Effector memory CD8-positive, alpha-beta T cell (primary cell): ENCODE measurements around the gene CUL3.
"Not testable (repeated sequence)": the region's sequence is repeated elsewhere in the genome, so short reads cannot be mapped to it uniquely, and the experiment has no call there.

Source experiments
- ATAC-seq: fragments of 150-1000 bp; cut with Tn5 transposase; replicated peaks from 2 replicates; pipeline ENCODE4 v1.10.0; 2021; ENCODE audit warnings: mild to moderate bottlenecking, moderate library complexity
- DNase-seq, 3 experiments: peaks; one replicate each; pipeline ENCODE4 v3.0.0; 2021
- H3K27ac Mint-ChIP-seq, 2 donors: one replicate each; pipeline ENCODE4 v1.8.0; 2022; ENCODE audit warnings: mild to moderate bottlenecking in 2 of 2, mixed read lengths in 2 of 2, moderate library complexity in 2 of 2
- H3K27me3 Mint-ChIP-seq, 2 donors: one replicate each; pipeline ENCODE4 v1.8.0; 2022; ENCODE audit warnings: mixed read lengths in 2 of 2
- H3K36me3 Mint-ChIP-seq: one replicate; pipeline ENCODE4 v1.8.0; 2022; ENCODE audit warnings: mild to moderate bottlenecking, moderate library complexity, mixed read lengths; ENCODE audit not compliant: insufficient read depth
- H3K4me1 Mint-ChIP-seq, 2 donors: one replicate each; pipeline ENCODE4 v1.8.0; 2022; ENCODE audit warnings: low read depth in 2 of 2, mixed read lengths in 2 of 2
- H3K4me3 Mint-ChIP-seq, 2 donors: one replicate each; pipeline ENCODE4 v1.8.0; 2022; ENCODE audit warnings: mild to moderate bottlenecking in 2 of 2, mixed read lengths in 2 of 2, moderate library complexity in 2 of 2
- H3K9me3 Mint-ChIP-seq, 2 donors: one replicate each; pipeline ENCODE4 v1.8.0; 2022; ENCODE audit warnings: mixed read lengths in 2 of 2

Gene CUL3

GRCh38 chr2:224596289-224596688 lies 11.1 kb upstream of the CUL3 start:
- peaks cover 8 to 9% of the 10 kb centered on the region in 2 donors for H3K27me3 Mint-ChIP-seq
- no peaks in the 10 kb centered on the region for H3K4me1 Mint-ChIP-seq
- no peak for ATAC-seq
- H3K36me3 Mint-ChIP-seq, result peaks cover 3% of the 10 kb centered on the region
- H3K27ac Mint-ChIP-seq, result no peak overlapping the region
- DNase-seq, result no peak
- H3K9me3 Mint-ChIP-seq, result no peaks in the 10 kb centered on the region
- no peak overlapping the region for H3K4me3 Mint-ChIP-seq

DNA sequence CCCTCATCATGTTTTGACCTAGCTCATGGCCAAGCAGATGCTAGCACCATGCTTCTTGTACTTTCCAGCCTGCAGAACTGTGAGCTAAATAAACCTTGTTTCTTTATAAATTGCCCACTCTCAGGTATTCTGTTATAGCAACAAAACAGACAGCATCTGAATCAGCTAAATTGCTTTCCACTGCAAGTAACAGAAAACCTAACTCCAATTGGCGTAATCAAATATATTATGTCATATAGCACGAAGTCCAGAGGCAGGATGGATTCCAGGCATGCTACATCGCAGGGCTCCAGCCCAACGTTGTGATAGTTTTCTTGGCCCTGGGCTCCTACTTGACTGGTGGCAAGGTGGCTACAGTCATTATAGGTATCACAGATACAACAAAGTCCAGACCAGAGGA lies 10.4 kb upstream of the CUL3 start:
- Mint-ChIP-seq H3K36me3 (peaks cover 3% of the 10 kb centered on the region), H3K4me1 (no peaks in the 10 kb centered on the region), H3K27ac (no peak overlapping the region), H3K27me3 (peaks cover 8 to 9% of the 10 kb centered on the region in 2 donors), H3K9me3 (no peaks in the 10 kb centered on the region), H3K4me3 (no peak overlapping the region)
- no peak for DNase-seq
- no peak for ATAC-seq

DNA sequence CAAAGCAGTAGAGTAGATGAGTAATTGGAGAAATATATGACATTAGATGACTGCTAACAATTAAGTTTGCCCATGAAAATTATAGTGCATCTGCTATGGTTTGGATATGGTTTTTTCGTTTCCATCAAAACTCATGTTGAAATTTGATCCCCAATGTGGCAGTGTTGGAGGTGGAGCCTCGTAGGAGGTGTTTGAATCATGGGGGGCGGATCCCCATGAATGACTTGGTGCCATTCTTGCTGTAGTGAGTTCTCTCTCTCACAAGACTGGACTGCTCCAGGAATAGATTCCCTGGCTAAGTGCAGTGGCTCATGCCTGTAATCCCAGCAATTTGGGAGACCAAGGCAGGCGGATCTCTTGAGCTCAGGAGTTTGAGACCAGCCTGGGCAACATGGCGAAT lies 9.7 kb upstream of the CUL3 start:
- H3K9me3 Mint-ChIP-seq, result no peaks in the 10 kb centered on the region
- DNase-seq, result no peak
- H3K4me3 Mint-ChIP-seq, result no peak overlapping the region
- no peak for ATAC-seq
- H3K36me3 Mint-ChIP-seq, result peaks cover 3% of the 10 kb centered on the region
- no peaks in the 10 kb centered on the region for H3K4me1 Mint-ChIP-seq
- H3K27me3 Mint-ChIP-seq, result peaks cover 8 to 9% of the 10 kb centered on the region in 2 donors
- no peak overlapping the region for H3K27ac Mint-ChIP-seq

DNA sequence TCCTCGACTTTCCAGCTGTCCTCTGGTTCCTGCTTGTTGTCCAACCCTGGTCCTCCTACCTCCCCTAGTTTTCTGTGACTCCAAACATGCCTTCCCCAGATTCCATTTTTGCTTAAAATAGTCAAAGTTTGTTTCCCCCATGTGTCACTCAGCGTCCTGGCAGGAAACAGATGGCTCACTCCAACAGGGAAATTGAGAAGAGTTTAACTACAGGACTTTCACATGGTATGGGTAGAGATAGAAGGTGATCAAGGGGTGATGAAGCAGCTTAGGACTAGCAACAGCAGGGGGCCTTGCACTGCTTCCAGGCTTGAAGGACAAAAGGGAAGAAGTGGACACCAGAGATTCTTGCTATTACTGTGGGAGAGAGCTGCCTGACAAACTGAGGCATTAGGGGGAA lies 6.1 kb upstream of the CUL3 start:
- H3K36me3 Mint-ChIP-seq, result no peaks in the 10 kb centered on the region
- H3K27me3 Mint-ChIP-seq, result peaks cover 8 to 9% of the 10 kb centered on the region in 2 donors
- peaks cover 0 to 3% of the 10 kb centered on the region in 2 donors for H3K4me1 Mint-ChIP-seq
- no peak overlapping the region for H3K27ac Mint-ChIP-seq
- ATAC-seq, result no peak
- DNase-seq, result no peak
- no peak overlapping the region for H3K4me3 Mint-ChIP-seq
- no peaks in the 10 kb centered on the region for H3K9me3 Mint-ChIP-seq

DNA sequence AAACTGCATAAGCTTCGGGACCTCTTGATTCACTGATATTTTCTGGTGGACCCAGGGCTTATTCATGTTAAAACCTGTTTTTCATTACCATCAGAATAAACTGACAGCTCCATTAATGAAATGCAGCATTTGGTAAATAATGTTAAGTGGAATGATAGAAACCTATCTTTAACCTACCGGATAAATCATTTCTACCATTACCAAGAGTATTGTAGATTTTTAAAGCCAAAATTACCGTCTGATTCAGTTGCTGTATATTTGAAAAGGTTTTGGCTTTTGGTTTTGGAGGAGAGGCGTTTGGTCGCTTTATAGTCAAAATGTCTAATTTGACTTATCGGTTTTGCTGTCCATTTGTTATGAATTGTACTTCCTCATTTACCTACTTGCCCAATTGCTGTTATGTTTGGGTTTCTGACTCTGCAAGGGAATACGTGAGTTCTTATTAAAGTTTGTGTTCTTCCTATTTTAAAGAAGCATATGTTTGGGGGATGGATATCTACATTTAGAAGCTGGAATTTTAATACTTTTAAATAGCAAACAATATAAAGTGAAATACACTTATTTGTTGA lies 1.0 kb upstream of the CUL3 start:
- H3K4me3 Mint-ChIP-seq, result peak overlapping the region; percentile 93 to 97
- DNase-seq (no peak), ATAC-seq (no peak)
- H3K9me3 Mint-ChIP-seq, result no peaks in the 10 kb centered on the region
- peaks cover 17 to 32% of the 10 kb centered on the region in 2 donors for H3K4me1 Mint-ChIP-seq
- H3K36me3 Mint-ChIP-seq, result peaks cover 23% of the 10 kb centered on the region
- H3K27me3 Mint-ChIP-seq, result no peaks in the 10 kb centered on the region
- H3K27ac Mint-ChIP-seq, result peak overlapping the region; percentile 93 to 95

DNA sequence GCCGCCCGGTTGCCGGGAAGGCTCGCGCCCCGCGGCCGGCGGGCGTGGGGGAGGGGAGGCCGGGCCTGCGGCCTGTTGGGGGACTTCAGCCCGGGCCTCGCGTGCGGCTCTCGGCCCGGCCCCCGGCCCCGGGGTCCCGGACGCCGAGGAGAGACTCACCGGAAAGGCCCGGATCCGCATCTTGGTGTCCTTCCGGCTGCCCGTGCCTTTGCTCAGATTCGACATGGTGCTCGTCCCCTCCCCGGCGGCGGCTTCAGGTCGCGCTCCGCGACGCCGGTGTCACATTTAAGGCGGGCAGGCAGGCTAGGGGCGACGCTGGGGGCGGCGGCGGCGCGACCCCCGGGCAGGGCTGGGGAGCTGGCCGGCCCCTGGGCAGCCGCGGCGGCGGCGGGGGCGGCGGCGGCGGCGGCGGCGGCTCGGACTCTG lies 365 bp downstream of the CUL3 start:
- H3K4me1 Mint-ChIP-seq, result peaks cover 28 to 45% of the 10 kb centered on the region in 2 donors
- DNase-seq (peak; percentile 49 to 57 (median 52)), ATAC-seq (peak; percentile 46)
- peak overlapping the region; percentile 93 to 95 for H3K27ac Mint-ChIP-seq
- no peaks in the 10 kb centered on the region for H3K27me3 Mint-ChIP-seq
- no peaks in the 10 kb centered on the region for H3K9me3 Mint-ChIP-seq
- H3K4me3 Mint-ChIP-seq, result peak overlapping the region; percentile 93 to 97
- H3K36me3 Mint-ChIP-seq, result peaks cover 30% of the 10 kb centered on the region

GRCh38 chr2:224584111-224584784 lies 915 bp downstream of the CUL3 start:
- H3K9me3 Mint-ChIP-seq, result no peaks in the 10 kb centered on the region
- H3K27ac Mint-ChIP-seq, result peak overlapping the region; percentile 93 to 95
- H3K4me1 Mint-ChIP-seq, result peaks cover 34 to 51% of the 10 kb centered on the region in 2 donors
- H3K27me3 Mint-ChIP-seq, result no peaks in the 10 kb centered on the region
- DNase-seq (peak in 1 of 3 experiments; percentile 15), ATAC-seq (no peak)
- H3K36me3 Mint-ChIP-seq, result peaks cover 30% of the 10 kb centered on the region
- H3K4me3 Mint-ChIP-seq, result peak overlapping the region; percentile 93 to 97

DNA sequence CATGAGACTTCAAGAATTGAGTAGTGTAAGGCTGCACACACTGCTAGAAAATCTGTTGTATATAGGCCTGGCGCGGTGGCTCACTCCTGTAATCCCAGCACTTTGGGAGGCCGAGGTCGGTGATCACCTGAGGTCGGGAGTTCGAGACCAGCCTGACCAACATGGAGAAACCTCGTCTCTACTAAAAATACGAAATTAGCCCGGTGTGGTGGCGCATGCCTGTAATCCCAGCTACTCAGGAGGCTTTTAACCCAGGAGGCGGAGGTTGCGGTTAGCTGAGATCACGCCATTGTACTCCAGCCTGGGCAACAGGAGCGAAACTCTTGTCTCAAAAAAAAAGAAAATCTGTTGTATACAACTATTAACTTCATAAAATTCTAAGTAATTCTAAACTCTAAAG lies 2.1 kb downstream of the CUL3 start:
- H3K4me3 Mint-ChIP-seq, result peak overlapping the region; percentile 93 to 97
- H3K4me1 Mint-ChIP-seq, result peaks cover 35 to 57% of the 10 kb centered on the region in 2 donors
- ATAC-seq, H3K27me3 Mint-ChIP-seq, H3K27ac Mint-ChIP-seq, H3K9me3 Mint-ChIP-seq, DNase-seq: not testable (repeated sequence)
- H3K36me3 Mint-ChIP-seq, result peaks cover 30% of the 10 kb centered on the region

- Mint-ChIP-seq H3K36me3 (peaks cover 31% of the 10 kb centered on the region), H3K4me3 (peak overlapping the region; percentile 93 to 97), H3K27ac (no peak overlapping the region), H3K27me3 (no peaks in the 10 kb centered on the region), H3K9me3 (no peaks in the 10 kb centered on the region), H3K4me1 (peaks cover 47 to 74% of the 10 kb centered on the region in 2 donors)
- no peak for ATAC-seq
- DNase-seq, result no peak
Measured at GRCh38 chr2:224580248-224580647, 4.9 kb downstream of the CUL3 start.

GRCh38 chr2:224579411-224579810 lies 5.8 kb downstream of the CUL3 start:
- H3K4me3 Mint-ChIP-seq, result peak overlapping the region; percentile 93 to 97
- peak; percentile 6 for ATAC-seq
- H3K36me3 Mint-ChIP-seq, result peaks cover 26% of the 10 kb centered on the region
- no peaks in the 10 kb centered on the region for H3K9me3 Mint-ChIP-seq
- H3K4me1 Mint-ChIP-seq, result peaks cover 55 to 82% of the 10 kb centered on the region in 2 donors
- no peak for DNase-seq
- no peaks in the 10 kb centered on the region for H3K27me3 Mint-ChIP-seq
- peak overlapping the region; percentile 10 to 21 for H3K27ac Mint-ChIP-seq

DNA sequence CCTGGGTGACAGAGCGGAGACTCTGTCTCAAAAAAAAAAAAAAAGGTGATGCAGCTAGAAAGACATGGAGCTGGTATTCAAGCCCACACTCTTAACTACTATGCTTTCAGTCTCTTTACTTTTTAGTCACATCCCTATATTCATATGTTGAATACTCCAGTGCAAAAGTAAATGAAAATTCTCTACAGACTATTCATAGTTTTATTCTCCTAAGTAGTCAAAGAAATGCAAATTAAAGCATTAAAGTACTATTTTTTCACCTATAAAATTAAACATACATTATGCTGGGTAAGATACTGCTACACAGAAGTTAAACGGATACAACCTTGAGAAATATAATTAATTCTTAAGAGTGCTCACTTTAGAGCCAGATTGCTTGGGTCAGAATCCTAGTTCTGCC lies 7.6 kb downstream of the CUL3 start:
- Mint-ChIP-seq H3K4me1 (peaks cover 52 to 80% of the 10 kb centered on the region in 2 donors), H3K36me3 (peaks cover 26% of the 10 kb centered on the region), H3K27me3 (no peaks in the 10 kb centered on the region), H3K9me3 (no peaks in the 10 kb centered on the region), H3K4me3 (peak overlapping the region in 1 of 2 donors; percentile 26), H3K27ac (no peak overlapping the region)
- ATAC-seq, result no peak
- no peak for DNase-seq

DNA sequence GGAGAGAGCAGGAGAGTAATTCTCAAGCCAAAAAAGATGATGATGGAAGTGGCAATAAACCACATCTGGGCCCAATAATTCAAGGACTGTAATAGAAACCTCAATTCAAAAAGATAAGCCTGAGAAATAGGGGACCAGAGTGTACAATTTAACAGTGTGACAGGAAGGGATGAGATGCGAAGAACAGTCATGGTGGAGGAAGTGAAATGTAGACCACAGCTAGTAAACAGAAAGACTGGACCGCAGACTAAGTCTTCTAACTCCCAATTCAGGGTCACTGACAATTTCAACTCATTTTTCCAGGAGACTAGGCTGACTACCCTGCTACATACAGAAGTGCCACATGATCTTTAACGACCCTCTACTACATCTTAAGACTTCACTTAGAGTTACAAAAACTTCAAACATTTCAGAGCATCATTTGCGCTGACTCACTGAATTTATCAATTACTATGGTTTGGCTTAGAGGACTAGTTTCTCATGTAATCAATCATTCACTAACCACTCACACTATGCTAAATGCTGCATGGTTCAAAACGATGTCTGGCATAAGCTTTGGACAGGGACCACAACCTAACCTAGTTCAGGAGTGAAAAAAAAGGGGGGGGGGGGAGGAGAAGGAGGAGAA lies 9.0 kb downstream of the CUL3 start:
- DNase-seq, result no peak
- Mint-ChIP-seq H3K27ac (peak overlapping the region in 1 of 2 donors; percentile 15), H3K36me3 (peaks cover 30% of the 10 kb centered on the region), H3K4me1 (peaks cover 56 to 87% of the 10 kb centered on the region in 2 donors), H3K27me3 (no peaks in the 10 kb centered on the region), H3K9me3 (no peaks in the 10 kb centered on the region), H3K4me3 (peak overlapping the region; percentile 65 to 78)
- peak; percentile 72 for ATAC-seq

DNA sequence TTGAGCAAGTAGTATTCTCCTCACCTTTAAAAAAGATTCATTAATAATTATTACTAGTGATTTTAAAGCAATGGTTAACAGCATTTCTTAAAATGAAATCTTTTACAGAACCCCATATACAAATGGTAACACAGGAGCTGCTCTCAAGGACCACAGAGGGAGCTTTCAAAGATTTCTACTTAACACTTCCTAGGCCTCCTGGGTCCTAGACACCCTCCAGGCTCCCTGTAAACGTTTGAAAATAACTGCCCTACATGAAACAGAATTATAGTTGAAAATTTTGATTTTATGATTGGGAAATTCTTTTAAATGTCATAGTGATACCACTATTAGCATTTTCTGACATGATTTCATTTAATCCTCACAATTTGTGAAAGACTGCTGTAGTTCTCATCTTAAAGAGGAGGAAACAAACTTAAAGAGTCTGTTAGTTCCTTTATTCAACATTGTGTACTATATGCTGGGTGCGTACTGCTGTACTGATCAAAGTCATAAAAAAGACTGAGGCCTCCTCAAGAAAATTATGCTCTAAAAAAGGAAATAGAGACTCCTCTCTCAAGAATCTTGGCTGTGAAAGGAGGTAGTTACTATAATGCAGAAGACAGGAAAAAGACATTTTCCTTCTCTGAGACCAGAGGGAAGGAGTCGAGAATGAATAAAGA lies 10.6 kb downstream of the CUL3 start:
- Mint-ChIP-seq H3K4me3 (peak overlapping the region; percentile 65 to 78), H3K9me3 (no peaks in the 10 kb centered on the region), H3K4me1 (peaks cover 49 to 86% of the 10 kb centered on the region in 2 donors), H3K27ac (peak overlapping the region in 1 of 2 donors; percentile 80), H3K36me3 (peaks cover 23% of the 10 kb centered on the region), H3K27me3 (no peaks in the 10 kb centered on the region)
- ATAC-seq (peak; percentile 44), DNase-seq (no peak)
